ENCODE data around the gene ABHD17C.

The ABHD17C gene

DNA sequence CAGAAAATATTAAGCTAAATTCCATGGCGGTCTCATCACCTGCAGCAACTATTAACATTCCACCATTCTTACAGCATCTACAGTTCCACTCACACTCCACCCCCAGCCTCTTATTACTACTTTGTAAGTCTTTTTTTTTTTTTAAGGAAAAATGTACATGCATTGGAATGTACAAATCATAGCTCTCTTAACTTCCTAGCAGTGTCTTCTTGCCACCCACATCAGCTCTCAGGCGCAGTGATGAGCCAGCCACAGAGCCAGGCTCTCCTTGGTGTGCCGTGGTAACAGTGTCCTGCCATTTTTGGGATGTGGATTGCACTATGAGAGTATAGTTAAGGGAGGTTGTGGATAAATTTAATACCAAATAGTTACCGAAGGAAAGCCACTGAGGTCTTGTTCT is 17.8 kb downstream of the ABHD17C start:
- Histone ChIP-seq H2AFZ (ENCODE audit: low read length) (no peak overlapping the region), H3K9me2 (replicated peaks; ENCODE audit: low read depth, low read length) (no peaks in the 10 kb centered on the region), H3K4me1 (ENCODE audit: insufficient read depth, low read length, poor library complexity, severe bottlenecking) (no peaks in the 10 kb centered on the region), H3K79me2 (ENCODE audit: insufficient read depth, low read length) (no peaks in the 10 kb centered on the region), H3K27me3 (ENCODE audit: insufficient read depth, low read length, poor library complexity, severe bottlenecking) (no peaks in the 10 kb centered on the region), H4K20me1 (ENCODE audit: insufficient read depth, low read length, poor library complexity, severe bottlenecking) (no peaks in the 10 kb centered on the region), H3K9me3 (ENCODE audit: insufficient read depth, low read depth, low read length) (no peaks in the 10 kb centered on the region), H3F3A (ENCODE audit: low read depth) (no peaks in the 10 kb centered on the region), H3K36me3 (ENCODE audit: insufficient read depth, low read length) (no peaks in the 10 kb centered on the region), H3K9ac (ENCODE audit: low read depth, low read length, poor library complexity, severe bottlenecking) (no peak overlapping the region), H3K4me2 (ENCODE audit: low read depth, low read length, poor library complexity, severe bottlenecking) (no peak overlapping the region), H3K4me3 (ENCODE audit: low read length, poor library complexity, severe bottlenecking) (no peak overlapping the region)
- TF ChIP-seq CTCF (conservative IDR thresholded peaks at IDR 0.05; ENCODE audit: low read length) = no peak
- no peak for TF ChIP-seq EZH2phosphoT487 (IDR thresholded peaks at IDR 0.05; ENCODE audit: borderline replicate concordance)

- TF ChIP-seq EZH2phosphoT487 (IDR thresholded peaks at IDR 0.05; ENCODE audit: borderline replicate concordance) = no peak
- no peak for TF ChIP-seq CTCF (conservative IDR thresholded peaks at IDR 0.05; ENCODE audit: low read length)
- Histone ChIP-seq H3K9me3 (ENCODE audit: insufficient read depth, low read depth, low read length) (no peaks in the 10 kb centered on the region), H3K4me2 (ENCODE audit: low read depth, low read length, poor library complexity, severe bottlenecking) (no peak overlapping the region), H3K9ac (ENCODE audit: low read depth, low read length, poor library complexity, severe bottlenecking) (no peak overlapping the region), H2AFZ (ENCODE audit: low read length) (no peak overlapping the region), H3K4me1 (ENCODE audit: insufficient read depth, low read length, poor library complexity, severe bottlenecking) (no peaks in the 10 kb centered on the region), H3K79me2 (ENCODE audit: insufficient read depth, low read length) (no peaks in the 10 kb centered on the region), H3K36me3 (ENCODE audit: insufficient read depth, low read length) (no peaks in the 10 kb centered on the region), H3K4me3 (ENCODE audit: low read length, poor library complexity, severe bottlenecking) (no peak overlapping the region), H3F3A (ENCODE audit: low read depth) (no peaks in the 10 kb centered on the region), H3K27me3 (ENCODE audit: insufficient read depth, low read length, poor library complexity, severe bottlenecking) (no peaks in the 10 kb centered on the region), H4K20me1 (ENCODE audit: insufficient read depth, low read length, poor library complexity, severe bottlenecking) (no peaks in the 10 kb centered on the region), H3K9me2 (replicated peaks; ENCODE audit: low read depth, low read length) (no peaks in the 10 kb centered on the region)
Measured at GRCh38 chr15:80721476-80721875, 26.4 kb downstream of the ABHD17C start.

GRCh38 chr15:80722811-80723210 is 27.7 kb downstream of the ABHD17C start:
- Histone ChIP-seq H3K9me3 (ENCODE audit: insufficient read depth, low read depth, low read length) (no peaks in the 10 kb centered on the region), H3K9me2 (replicated peaks; ENCODE audit: low read depth, low read length) (no peaks in the 10 kb centered on the region), H3K9ac (ENCODE audit: low read depth, low read length, poor library complexity, severe bottlenecking) (no peak overlapping the region), H3K4me1 (ENCODE audit: insufficient read depth, low read length, poor library complexity, severe bottlenecking) (no peaks in the 10 kb centered on the region), H3K4me3 (ENCODE audit: low read length, poor library complexity, severe bottlenecking) (no peak overlapping the region), H3F3A (ENCODE audit: low read depth) (no peaks in the 10 kb centered on the region), H4K20me1 (ENCODE audit: insufficient read depth, low read length, poor library complexity, severe bottlenecking) (no peaks in the 10 kb centered on the region), H3K27me3 (ENCODE audit: insufficient read depth, low read length, poor library complexity, severe bottlenecking) (no peaks in the 10 kb centered on the region), H3K36me3 (ENCODE audit: insufficient read depth, low read length) (no peaks in the 10 kb centered on the region), H3K79me2 (ENCODE audit: insufficient read depth, low read length) (no peaks in the 10 kb centered on the region), H3K4me2 (ENCODE audit: low read depth, low read length, poor library complexity, severe bottlenecking) (no peak overlapping the region), H2AFZ (ENCODE audit: low read length) (no peak overlapping the region)
- no peak for TF ChIP-seq CTCF (conservative IDR thresholded peaks at IDR 0.05; ENCODE audit: low read length)
- no peak for TF ChIP-seq EZH2phosphoT487 (IDR thresholded peaks at IDR 0.05; ENCODE audit: borderline replicate concordance)
